Measurements from ENCODE around the gene RNU5B-1. TPM values are rescaled to one million over a fixed set of nuclear protein-coding genes. Genes with fewer than 3 reads are reported as not detected.

RNU5B-1 gene
- total RNA-seq, result not detected in 2 replicates

DNA sequence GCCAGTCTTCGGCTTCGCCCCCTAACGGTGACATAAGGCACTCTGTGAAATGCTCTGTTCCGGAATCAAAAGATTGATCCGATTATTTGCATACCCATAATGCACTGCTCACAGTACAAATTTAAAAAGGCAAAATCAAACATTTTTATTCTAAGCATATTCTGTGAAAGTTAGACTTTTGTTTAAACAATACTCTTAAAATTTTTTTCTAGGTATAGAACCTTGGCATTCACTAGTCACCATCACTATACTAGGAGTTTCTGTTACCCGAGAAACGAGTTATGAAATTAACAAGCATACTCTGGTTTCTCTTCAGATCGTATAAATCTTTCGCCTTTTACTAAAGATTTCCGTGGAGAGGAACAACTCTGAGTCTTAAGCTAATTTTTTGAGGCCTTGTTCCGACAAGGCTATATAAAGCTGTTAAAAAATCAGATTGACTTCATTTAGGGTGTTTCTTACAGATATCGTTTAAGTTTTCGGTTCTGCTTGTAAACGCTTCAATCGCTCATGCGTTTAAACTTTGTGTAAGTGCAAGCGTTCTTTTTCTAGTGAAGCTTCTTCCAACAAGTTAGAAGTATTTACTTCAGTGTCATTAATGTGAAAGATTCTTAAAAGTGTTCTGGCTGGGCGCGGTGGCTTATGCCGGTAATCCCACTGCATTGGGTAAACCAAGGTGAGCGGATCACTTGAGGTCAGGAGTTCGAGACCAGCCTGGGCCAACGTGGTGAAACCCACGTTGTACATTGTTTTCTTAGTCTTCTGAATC lies at the start of gene RNU5B-1:
TSS of gene RNU5B-1 (plus strand) at position 297 of the 769 bp plus-strand sequence.
- intact Hi-C loops (cut with micrococcal nuclease), result loop anchor here (1.0 to 10.0 kb wide), 16 partner anchors 8 to 1800 kb away; partner anchors contain the start of genes CIAO2A, CLPX, DENND4A and DPP8

DNA sequence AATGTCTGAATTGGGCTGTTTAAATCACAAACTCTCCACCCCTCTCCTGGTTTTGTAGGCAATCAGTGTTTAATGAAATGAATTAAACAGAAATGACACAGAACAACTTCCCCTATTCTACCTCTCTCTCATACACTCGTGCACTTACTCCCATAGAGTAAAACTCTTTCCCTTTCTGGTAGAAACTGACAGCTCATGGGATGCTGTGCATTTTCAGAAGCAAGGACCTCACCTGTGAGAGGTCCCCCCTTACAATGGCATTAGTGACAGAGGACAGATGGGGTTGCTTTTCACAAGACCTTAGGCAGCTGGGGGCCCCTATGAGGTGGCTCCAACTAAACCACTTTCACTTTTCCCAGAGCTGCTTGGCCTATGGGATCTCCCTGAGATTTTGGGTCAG lies 49.7 kb upstream of the RNU5B-1 start:
- intact Hi-C loops (cut with micrococcal nuclease), result no loop called here

DNA sequence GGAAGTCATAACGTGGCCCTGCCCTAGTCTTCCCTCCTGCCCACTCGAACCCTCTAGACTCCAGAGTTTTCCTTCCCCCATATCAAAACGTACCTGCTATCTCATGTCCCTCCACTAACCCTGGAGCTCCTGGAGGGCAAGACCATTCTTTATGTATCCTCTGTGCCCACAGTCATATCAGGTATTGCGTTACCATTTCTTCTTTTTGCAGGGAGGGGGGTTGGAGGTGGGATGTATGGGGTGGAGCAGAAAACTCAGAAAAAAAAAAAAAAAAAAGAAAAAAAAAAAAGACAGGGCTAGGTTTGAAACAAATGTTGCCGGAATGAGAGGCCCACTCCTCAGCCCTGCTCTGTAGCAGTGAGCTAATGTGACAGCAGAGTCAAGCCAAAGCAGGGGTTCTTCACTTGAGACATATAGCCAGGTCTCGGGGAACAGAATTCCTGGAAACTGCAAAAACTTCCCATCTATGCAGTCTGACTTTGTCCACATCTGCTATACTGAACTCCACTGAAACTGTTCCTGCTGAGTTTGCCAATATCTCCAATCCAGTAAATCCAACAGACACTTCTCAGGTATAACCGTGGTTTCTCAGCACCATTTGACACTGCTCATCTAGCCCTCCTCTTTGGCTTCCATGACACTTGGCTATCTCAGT lies 48.9 kb upstream of the RNU5B-1 start:
- intact Hi-C loops (cut with micrococcal nuclease), result no loop called here

DNA sequence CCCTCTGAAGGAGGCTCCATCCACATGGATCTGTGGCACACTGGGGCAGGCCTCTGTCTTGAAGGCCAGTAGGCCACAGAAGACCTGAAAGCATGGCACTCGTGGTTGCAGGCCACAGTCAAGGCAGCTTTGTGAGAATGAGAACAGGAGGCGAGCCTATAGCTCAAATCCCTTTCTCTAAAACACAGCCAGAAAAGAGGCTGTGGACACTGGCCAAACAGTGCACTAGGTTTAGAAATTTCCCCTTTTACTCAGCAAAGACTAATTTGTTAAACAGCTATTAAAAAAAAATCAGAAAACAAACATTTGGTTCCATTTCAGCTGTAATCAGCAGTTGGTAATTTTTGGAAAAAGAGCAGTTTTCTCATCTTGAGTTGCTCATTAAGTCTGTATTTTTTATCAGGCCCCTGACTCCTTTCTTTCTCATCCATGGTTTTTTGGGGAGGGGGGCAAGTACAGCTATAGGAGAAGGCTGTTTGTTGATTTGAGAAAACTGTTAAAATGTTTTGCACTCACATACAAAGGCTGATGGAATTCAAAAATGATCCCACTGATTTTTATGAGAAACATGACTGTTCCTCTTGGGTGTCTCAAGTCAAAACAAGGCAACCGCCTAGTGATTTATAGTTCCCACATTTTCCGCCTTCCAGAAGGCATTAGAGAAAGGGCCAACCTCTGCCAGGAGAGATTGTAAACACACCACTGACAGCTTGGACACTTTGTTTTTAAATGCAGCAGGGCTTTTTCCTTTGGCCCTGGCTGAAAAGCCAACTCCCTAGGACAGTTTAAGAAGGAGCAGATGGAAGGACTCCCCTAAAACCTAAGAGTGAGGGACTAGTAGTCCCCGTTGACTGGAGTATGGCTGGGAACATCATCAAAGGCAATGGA lies 45.9 kb upstream of the RNU5B-1 start:
- intact Hi-C loops (cut with micrococcal nuclease), result no loop called here

DNA sequence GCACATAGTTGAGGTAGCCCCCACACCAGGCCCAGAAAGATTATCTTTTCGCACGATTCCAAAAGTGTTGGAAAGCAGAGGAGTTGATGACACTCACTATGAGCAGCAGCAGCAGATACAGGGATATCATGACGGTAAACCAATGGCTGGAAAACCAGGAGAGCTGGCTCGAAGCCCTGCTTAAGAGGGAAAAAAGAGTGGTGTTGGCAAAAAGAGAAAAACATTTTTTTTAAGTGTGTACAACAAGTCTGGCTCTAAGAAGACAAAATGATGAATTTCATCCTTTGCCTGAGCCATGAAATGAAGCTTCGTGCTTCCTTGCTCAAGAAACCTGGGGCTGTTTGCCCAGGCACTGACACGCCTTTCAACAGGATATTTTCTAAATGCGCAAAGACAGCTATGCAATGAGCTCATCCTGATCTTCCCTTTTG lies 45.1 kb upstream of the RNU5B-1 start:
- intact Hi-C loops (cut with micrococcal nuclease), result no loop called here

DNA sequence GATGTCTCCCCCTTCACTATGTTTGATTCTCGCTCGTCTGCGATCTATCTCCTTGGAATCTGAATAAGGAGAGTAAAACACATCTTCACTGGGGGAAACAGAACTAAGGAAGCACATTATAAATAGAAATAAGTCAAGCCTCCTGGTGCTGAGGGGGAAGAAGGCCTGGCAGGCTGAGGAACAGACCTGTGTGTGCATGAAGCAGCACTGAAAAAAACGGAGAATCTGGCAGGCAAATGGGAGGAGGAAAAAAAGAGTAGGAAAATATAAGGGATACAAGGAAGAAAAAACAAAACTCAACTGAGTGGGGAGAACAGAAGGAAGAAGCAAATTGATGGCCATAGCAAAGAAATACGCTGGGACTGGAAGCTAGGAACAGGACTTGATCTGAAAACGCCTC lies 43.5 kb upstream of the RNU5B-1 start:
- intact Hi-C loops (cut with micrococcal nuclease), result no loop called here

DNA sequence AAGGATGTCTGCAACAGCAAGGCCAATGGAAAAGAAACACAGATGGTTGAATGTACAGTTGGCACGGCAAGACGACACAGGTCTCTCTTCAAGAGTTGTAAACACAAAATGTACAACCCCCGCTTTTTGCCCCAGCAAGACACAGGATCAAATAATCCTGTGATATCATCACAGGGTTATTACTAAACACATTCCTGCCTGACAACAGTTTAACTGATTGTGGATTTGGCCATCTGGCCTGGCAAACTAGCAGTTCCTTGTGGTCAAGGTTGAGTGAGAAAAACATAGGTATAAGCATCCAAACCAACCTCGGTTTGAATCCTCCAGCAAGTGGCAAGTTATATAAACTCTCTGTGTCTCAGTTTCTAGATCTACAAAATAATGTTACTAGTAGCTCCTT lies 41.2 kb upstream of the RNU5B-1 start:
- intact Hi-C loops (cut with micrococcal nuclease), result no loop called here

GRCh38 chr15:65264863-65265430 lies 39.5 kb upstream of the RNU5B-1 start:
- intact Hi-C loops (cut with micrococcal nuclease), result no loop called here

DNA sequence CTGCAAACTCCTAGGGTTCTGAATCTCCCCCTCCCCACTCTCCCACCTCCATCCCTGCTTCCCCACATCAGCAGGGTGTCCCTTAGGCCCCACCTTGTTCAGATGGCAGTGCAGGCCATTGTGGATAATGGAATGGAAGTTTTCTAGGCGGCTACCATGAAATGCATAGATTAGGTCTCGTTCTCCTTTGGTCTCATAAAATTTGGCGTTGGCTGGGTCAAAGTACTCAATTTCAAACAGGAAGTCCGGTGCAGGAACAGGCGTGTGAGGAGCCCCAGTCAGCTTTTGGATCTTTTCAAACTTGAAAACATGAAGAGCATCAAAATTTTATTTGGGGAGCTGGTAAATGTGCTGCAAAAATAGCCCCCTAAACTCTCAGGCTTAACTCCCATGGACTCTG lies 38.0 kb upstream of the RNU5B-1 start:
- intact Hi-C loops (cut with micrococcal nuclease), result no loop called here

GRCh38 chr15:65268411-65268810 lies 36.1 kb upstream of the RNU5B-1 start:
- intact Hi-C loops (cut with micrococcal nuclease), result no loop called here

GRCh38 chr15:65270811-65271545 lies 33.5 kb upstream of the RNU5B-1 start:
- intact Hi-C loops (cut with micrococcal nuclease), result loop anchor here (1.0 kb wide), 1 partner anchor 217 kb away; no protein-coding TSS in a partner anchor

DNA sequence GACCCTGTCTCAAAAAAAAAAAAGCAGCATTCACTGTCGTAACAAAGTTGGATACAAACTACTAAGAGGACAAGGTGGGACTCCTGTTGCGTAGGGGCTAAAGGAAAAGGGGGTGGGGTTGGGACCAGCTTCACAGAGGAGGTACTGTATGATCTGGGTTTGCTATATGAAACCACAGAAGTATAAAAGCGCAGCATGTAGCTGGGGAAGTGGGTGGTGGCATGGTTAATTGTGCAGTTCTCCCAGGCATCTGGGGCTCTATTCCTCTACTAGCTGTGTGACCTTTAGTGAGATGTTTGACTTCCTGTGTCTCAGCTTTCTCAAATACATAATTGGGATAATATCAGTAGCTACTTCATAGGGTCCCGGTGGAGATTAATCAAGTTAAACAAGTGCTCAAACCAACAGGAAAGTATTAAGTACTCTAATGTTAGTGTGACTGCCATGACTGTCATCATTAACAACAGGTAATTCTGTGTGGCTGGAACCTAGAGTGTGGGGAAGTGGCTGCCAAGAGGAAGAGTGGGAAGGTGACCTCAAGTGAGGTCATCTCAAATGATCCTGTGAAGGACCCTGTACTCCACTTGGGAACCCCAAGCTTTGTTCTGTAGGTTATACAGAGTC lies 29.3 kb upstream of the RNU5B-1 start:
- intact Hi-C loops (cut with micrococcal nuclease), result no loop called here

- intact Hi-C loops (cut with micrococcal nuclease), result no loop called here
Observed at GRCh38 chr15:65275728-65276126, 28.8 kb upstream of the RNU5B-1 start.

GRCh38 chr15:65277015-65277414 lies 27.5 kb upstream of the RNU5B-1 start:
- intact Hi-C loops (cut with micrococcal nuclease), result no loop called here

DNA sequence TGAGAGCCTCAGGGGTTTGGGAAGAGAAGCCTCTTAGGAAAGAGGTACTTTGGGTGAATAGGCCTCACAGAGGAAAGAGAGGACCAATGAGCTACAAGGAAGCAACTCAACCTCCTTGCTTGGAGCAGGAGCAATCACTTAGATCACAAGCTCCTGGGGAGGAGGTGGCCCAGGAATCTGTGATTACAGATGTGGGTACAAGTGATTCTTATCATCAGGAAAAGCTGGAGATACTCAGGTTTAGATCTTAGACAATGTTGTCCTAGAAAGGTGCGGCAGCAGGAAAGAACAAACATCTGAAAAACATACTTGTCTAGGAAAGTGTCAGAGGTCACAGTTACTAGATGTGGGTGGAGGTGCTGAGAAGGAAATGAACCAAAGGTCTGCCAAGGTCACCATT lies 26.0 kb upstream of the RNU5B-1 start:
- intact Hi-C loops (cut with micrococcal nuclease), result no loop called here

DNA sequence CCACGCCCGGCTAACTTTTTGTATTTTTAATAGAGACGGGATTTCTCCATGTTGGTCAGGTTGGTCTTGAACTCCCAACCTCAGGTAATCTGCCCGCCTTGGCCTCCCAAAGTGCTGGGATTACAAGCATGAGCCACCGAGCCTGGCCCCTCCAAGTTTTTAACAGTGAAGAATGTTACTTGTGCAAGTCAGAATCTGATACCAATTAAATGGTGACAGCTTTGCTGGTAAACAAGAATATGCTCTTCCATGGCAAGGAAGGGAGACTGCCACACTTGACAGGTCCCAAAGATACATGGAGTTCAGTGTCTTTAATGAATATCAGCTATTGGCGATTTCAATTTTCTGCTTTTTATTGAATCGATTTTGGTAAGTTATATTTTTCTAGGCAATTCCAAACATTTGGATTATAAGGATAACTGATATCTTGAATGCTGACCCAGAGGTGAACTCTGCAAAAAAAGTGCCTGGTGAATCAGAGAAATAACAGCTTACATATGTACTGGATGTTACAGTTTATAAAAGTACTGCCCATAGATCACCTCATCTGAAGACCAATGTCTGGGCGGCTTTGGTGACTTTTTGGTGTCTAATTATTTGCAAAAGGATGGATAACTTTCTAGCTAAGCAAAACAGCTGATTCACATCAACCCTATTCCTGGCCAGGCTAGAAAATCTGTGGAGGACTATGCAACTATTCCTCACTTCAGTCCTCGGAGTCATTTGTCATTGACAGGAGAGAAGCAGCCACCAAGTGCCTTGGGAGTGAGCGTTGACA lies 19.0 kb upstream of the RNU5B-1 start:
- intact Hi-C loops (cut with micrococcal nuclease), result loop anchor here (1.0 to 2.0 kb wide), 9 partner anchors 11 to 461 kb away; partner anchors contain the start of genes CLPX, DPP8, PDCD7 and PIF1

GRCh38 chr15:65286069-65286703 lies 18.3 kb upstream of the RNU5B-1 start:
- intact Hi-C loops (cut with micrococcal nuclease), result loop anchor here (1.0 to 2.0 kb wide), 9 partner anchors 10 to 461 kb away; partner anchors contain the start of genes CLPX, DPP8, PDCD7 and PIF1

- intact Hi-C loops (cut with micrococcal nuclease), result loop anchor here (1.0 to 2.0 kb wide), 9 partner anchors 9 to 462 kb away; partner anchors contain the start of genes CLPX, DPP8, PDCD7 and PIF1
Observed at GRCh38 chr15:65286704-65287519, 17.6 kb upstream of the RNU5B-1 start, which contains the start of gene PARP16. Gene PARP16 (minus strand): TSS chr15:65286883. CDS start chr15:65286426, 457 bp downstream.

All from T-helper 1 cell treated with Interleukin-12 subunit alpha and Interleukin-12 subunit beta and Interleukin-4 antibody, amounts not matched to agents 30 ng/mL and 1 ng/mL, for 36 hours (primary cell).